ENCODE results near the gene VEZF1.

DNA sequence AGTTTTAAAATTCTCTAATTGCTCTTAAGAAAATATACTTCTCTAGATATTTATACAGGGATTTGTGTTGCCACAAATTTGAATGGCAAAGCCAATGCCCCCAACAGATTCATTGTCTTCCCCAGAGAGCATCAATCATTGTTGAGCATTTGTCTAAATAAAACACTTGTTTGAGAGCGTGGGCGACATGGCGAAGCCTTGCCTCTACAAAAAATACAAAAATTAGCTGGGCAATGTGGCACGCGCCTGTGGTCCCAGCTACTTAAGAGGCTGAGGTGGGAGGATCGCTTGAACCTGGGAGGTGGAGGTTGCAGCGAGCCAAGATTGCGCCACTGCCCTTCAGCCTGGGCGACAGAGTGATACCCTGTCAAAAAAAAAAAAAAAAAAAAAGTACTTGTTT is 32.3 kb upstream of the VEZF1 start:
- TF ChIP-seq, protein P1, sequence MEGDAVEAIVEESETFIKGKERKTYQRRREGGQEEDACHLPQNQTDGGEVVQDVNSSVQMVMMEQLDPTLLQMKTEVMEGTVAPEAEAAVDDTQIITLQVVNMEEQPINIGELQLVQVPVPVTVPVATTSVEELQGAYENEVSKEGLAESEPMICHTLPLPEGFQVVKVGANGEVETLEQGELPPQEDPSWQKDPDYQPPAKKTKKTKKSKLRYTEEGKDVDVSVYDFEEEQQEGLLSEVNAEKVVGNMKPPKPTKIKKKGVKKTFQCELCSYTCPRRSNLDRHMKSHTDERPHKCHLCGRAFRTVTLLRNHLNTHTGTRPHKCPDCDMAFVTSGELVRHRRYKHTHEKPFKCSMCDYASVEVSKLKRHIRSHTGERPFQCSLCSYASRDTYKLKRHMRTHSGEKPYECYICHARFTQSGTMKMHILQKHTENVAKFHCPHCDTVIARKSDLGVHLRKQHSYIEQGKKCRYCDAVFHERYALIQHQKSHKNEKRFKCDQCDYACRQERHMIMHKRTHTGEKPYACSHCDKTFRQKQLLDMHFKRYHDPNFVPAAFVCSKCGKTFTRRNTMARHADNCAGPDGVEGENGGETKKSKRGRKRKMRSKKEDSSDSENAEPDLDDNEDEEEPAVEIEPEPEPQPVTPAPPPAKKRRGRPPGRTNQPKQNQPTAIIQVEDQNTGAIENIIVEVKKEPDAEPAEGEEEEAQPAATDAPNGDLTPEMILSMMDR (IDR thresholded peaks at IDR 0.05; ENCODE audit: poor library complexity): no peak
- TF ChIP-seq EZH2 (IDR thresholded peaks at IDR 0.05; ENCODE audit: borderline replicate concordance) (no peak), EZH2phosphoT487 (IDR thresholded peaks at IDR 0.05; ENCODE audit: low read depth, severe bottlenecking, unreplicated experiment) (no peak)
